PC-3 (cell line): Measurements from ENCODE around the gene SLC7A6. TPM values are rescaled to one million over a fixed set of nuclear protein-coding genes. Genes with fewer than 3 reads are reported as not detected.

Experiments
- ATAC-seq: fragments of 200-7000 bp; cut with Tn5 transposase; 2 replicates; pipeline ENCODE4 v1.9.1; 2020; ENCODE audit warnings: mild to moderate bottlenecking, moderate library complexity
- BruUV-seq: library from RNA; stranded (reverse); fragments of 400-500 nt; replicated peaks from 2 replicates; lab custom pipeline; 2021; lab: Mats Ljungman, UMichigan
- CTCF ChIA-PET: fragments of 300-600 bp; sonication (Branson Sonifier 250); formaldehyde crosslinking; loops from one replicate; lab custom pipeline; 2022; ENCODE audit warnings: antibody characterized with exemption; lab: Charles Lee
- POLR2A ChIA-PET: fragments of 300-600 bp; sonication (Branson Sonifier 250); formaldehyde crosslinking; loops from one replicate; lab custom pipeline; 2022; ENCODE audit warnings: antibody characterized with exemption; ENCODE audit not compliant: unreplicated experiment; lab: Charles Lee
- DNase-seq: peaks from one replicate; pipeline ENCODE4 v3.0.0-alpha.2; 2015
- H2AFZ ChIP-seq: fragments of 300-600 bp; sonication (generic); 2 replicates; pipeline ENCODE4 v1.6.0; 2016; ENCODE audit warnings: antibody characterized with exemption, low read length
- H3F3A ChIP-seq: fragments of 300-600 bp; sonication (generic); one replicate; pipeline ENCODE4 v1.6.0; 2017; ENCODE audit warnings: antibody characterized with exemption, low read length, control low read depth, mild to moderate bottlenecking; ENCODE audit not compliant: unreplicated experiment
- H3K27ac ChIP-seq: fragments of 300-600 bp; sonication (generic); 2 replicates; pipeline ENCODE4 v1.5.1; 2016; ENCODE audit warnings: mild to moderate bottlenecking, low read length
- H3K27me3 ChIP-seq: fragments of 300-600 bp; sonication (generic); 2 replicates; pipeline ENCODE4 v1.6.1; 2016; ENCODE audit warnings: low read length, mixed read lengths
- H3K36me3 ChIP-seq: fragments of 300-600 bp; sonication (generic); 2 replicates; pipeline ENCODE4 v1.6.1; 2016; ENCODE audit warnings: low read depth, mixed run types, low read length, mixed read lengths
- H3K4me1 ChIP-seq: fragments of 300-600 bp; sonication (generic); 2 replicates; pipeline ENCODE4 v1.5.1; 2016; ENCODE audit warnings: low read length; ENCODE audit not compliant: insufficient read depth
- H3K4me2 ChIP-seq: fragments of 300-600 bp; sonication (generic); 2 replicates; pipeline ENCODE4 v1.6.0; 2016; ENCODE audit warnings: low read length
- H3K4me3 ChIP-seq: fragments of 300-600 bp; sonication (generic); 2 replicates; pipeline ENCODE4 v1.5.1; 2016; ENCODE audit warnings: mild to moderate bottlenecking, low read length, mixed read lengths
- H3K79me2 ChIP-seq: fragments of 300-600 bp; sonication (generic); 2 replicates; pipeline ENCODE4 v1.6.1; 2017; ENCODE audit warnings: low read length, mixed read lengths
- H3K9ac ChIP-seq: fragments of 300-600 bp; sonication (generic); 2 replicates; pipeline ENCODE4 v1.6.0; 2016; ENCODE audit warnings: mild to moderate bottlenecking, low read length
- H3K9me2 ChIP-seq: fragments of 300-600 bp; sonication (generic); replicated peaks from 2 replicates; pipeline ENCODE4 v1.6.1; 2016; ENCODE audit warnings: mixed run types, low read length, mixed read lengths
- H3K9me3 ChIP-seq: fragments of 300-600 bp; sonication (generic); 2 replicates; pipeline ENCODE4 v1.6.1; 2016; ENCODE audit warnings: low read length, mixed read lengths
- H4K20me1 ChIP-seq: fragments of 300-600 bp; sonication (generic); 2 replicates; pipeline ENCODE4 v1.6.1; 2016; ENCODE audit warnings: low read length, mixed read lengths
- EZH2 ChIP-seq: fragments of 300-600 bp; sonication (generic); IDR thresholded peaks from one replicate; pipeline ENCODE4 v1.6.1; 2017; ENCODE audit warnings: antibody characterized with exemption, mild to moderate bottlenecking, low read length; ENCODE audit not compliant: unreplicated experiment
- EZH2phosphoT487 ChIP-seq: fragments of 300-600 bp; sonication (generic); IDR thresholded peaks from 2 replicates; pipeline ENCODE4 v1.6.1; 2018; ENCODE audit warnings: mild to moderate bottlenecking, antibody characterized with exemption, low read length, borderline replicate concordance
- intact Hi-C: fragments of 100-400 bp; cut with micrococcal nuclease; formaldehyde crosslinking; loops from 2 replicates; pipeline ENCODE4 v1.9.0; 2023
- total RNA-seq: library from RNA; depleted of rRNA; stranded (reverse); fragments of >200 nt; gene quantifications from 2 replicates; pipeline ENCODE4 v1.2.3, GENCODE V29; 2014
- TF ChIP-seq, protein P1 (sequence below): fragments of 300-600 bp; sonication (generic); conservative IDR thresholded peaks from 2 replicates; pipeline ENCODE4 v1.5.1; 2017; ENCODE audit warnings: antibody characterized with exemption, low read depth, mild to moderate bottlenecking, low read length

SLC7A6 gene
- total RNA-seq, 1 experiment from 2014 or later = 24.7 TPM

DNA sequence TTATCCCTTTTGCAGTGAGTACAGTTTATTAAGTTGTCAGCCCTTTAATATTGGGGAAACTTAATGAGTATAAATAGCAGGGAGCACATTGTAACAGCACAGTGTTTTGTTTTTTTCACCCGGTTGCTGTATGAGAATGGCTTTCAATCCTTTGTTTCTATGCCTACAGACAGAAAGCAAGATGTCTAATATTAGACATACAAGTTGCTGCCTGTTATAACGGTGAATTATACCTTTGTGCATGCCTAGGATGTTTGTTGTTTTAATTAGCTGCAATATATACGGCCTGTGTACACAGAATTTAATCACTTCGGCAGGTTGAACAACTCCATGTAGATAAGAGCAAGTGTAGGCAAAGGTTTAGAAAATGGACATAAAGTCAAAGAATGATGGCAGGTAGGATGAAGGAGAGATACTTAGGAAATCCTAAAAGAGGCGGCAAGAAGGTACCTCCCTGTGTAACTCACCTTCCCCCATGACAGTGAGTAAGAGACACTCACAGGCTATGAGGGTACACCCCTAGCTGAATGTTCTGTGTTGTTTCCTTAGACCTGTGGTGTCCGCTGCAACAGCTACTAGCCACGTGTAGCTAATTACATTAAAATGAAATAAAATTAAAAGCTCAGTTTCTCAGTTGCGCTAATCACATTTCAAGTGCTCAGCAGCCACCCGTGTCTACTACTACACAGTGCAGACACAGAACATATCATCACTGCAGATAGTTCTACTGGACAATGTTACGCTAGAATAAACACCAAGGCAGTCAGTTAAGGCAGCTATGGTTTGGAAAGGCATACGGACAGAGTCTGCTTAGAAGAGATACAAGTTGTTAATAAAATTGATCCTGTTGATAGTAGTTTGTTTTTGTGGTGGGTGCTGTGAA, 35.5 kb downstream of the SLC7A6 start:
- H3K9me2 ChIP-seq = no peaks in the 10 kb centered on the region
- peaks cover 3% of the 10 kb centered on the region for H3F3A ChIP-seq
- DNase-seq = no peak
- no peaks in the 10 kb centered on the region for H3K27me3 ChIP-seq
- H2AFZ ChIP-seq = no peak overlapping the region
- no peak overlapping the region for H3K27ac ChIP-seq
- intact Hi-C loops = no loop called here
- no peak for TF ChIP-seq EZH2
- TF ChIP-seq, protein P1, sequence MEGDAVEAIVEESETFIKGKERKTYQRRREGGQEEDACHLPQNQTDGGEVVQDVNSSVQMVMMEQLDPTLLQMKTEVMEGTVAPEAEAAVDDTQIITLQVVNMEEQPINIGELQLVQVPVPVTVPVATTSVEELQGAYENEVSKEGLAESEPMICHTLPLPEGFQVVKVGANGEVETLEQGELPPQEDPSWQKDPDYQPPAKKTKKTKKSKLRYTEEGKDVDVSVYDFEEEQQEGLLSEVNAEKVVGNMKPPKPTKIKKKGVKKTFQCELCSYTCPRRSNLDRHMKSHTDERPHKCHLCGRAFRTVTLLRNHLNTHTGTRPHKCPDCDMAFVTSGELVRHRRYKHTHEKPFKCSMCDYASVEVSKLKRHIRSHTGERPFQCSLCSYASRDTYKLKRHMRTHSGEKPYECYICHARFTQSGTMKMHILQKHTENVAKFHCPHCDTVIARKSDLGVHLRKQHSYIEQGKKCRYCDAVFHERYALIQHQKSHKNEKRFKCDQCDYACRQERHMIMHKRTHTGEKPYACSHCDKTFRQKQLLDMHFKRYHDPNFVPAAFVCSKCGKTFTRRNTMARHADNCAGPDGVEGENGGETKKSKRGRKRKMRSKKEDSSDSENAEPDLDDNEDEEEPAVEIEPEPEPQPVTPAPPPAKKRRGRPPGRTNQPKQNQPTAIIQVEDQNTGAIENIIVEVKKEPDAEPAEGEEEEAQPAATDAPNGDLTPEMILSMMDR = no peak
- no peak for TF ChIP-seq EZH2phosphoT487
- POLR2A ChIA-PET = no interaction called here
- no peaks in the 10 kb centered on the region for H4K20me1 ChIP-seq
- ATAC-seq = no peak
- no peak overlapping the region for H3K4me2 ChIP-seq
- no peaks in the 10 kb centered on the region for H3K9me3 ChIP-seq
- H3K4me1 ChIP-seq = peaks cover 12% of the 10 kb centered on the region
- H3K36me3 ChIP-seq = peaks cover 41% of the 10 kb centered on the region
- H3K79me2 ChIP-seq = no peaks in the 10 kb centered on the region
- H3K4me3 ChIP-seq = no peak overlapping the region
- CTCF ChIA-PET = no interaction called here
- no peak overlapping the region for H3K9ac ChIP-seq
- TSS peak; percentile 6 for BruUV-seq

GRCh38 chr16:68300734-68301459, 36.6 kb downstream of the SLC7A6 start:
- Histone ChIP-seq H4K20me1 (no peaks in the 10 kb centered on the region), H2AFZ (no peak overlapping the region), H3K9ac (no peak overlapping the region), H3K36me3 (peaks cover 46% of the 10 kb centered on the region), H3K27ac (no peak overlapping the region), H3K4me1 (peaks cover 12% of the 10 kb centered on the region), H3K4me2 (no peak overlapping the region), H3K79me2 (no peaks in the 10 kb centered on the region), H3K4me3 (no peak overlapping the region), H3K9me2 (no peaks in the 10 kb centered on the region), H3K27me3 (no peaks in the 10 kb centered on the region), H3K9me3 (no peaks in the 10 kb centered on the region), H3F3A (peaks cover 3% of the 10 kb centered on the region)
- intact Hi-C loops = no loop called here
- ChIA-PET POLR2A (interaction anchor here (0.8 kb wide), 1 partner anchor 37 kb away, joined by 6 read pairs; the partner anchor contains the start of gene SLC7A6), CTCF (interaction anchor here (0.6 to 1.1 kb wide), 3 partner anchors 10 to 63 kb away, joined by 3 to 4 read pairs (median 3); partner anchors contain the start of genes PRMT7 and SLC7A6OS)
- TF ChIP-seq, protein P1 = no peak
- TF ChIP-seq EZH2phosphoT487 (no peak), EZH2 (no peak)
- no TSS peak for BruUV-seq
- ATAC-seq = no peak
- DNase-seq = no peak
